ENCODE data around the gene POLD3. TPM values are rescaled to one million over a fixed set of nuclear protein-coding genes. Genes with fewer than 3 reads are reported as not detected.

The POLD3 gene
- total RNA-seq, 1 experiment from 2014 or later: 18.9 TPM

DNA sequence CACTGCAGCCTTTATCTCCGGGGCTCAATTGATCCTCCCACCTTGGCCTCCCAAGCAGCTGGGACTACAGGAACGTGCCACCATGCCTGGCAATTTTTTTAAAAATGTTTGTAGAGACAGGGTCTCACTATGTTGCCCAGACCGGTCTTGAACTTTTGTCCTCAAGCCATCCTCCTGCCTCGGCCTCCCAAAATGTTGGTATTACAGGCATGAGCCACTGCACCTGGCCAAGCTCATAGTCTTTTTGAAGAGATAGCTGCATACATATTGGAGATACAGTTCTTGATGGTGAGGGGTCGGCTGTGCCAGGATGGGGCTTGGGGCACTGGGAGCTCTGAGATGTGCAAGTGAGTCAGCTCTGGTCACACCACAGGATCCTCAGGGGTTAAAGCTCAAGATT is 85.7 kb downstream of the POLD3 start:
- DNase-seq (ENCODE audit: low read depth, low spot score) (no peak), ATAC-seq (no peak)
- CTCF ChIA-PET: no interaction called here
- Histone ChIP-seq H3K9me3 (ENCODE audit: control insufficient read depth in 1 of 2, insufficient read depth in 1 of 2, low read depth in 1 of 2, low read length in 2 of 2) (no peaks in the 10 kb centered on the region), H3K36me3 (ENCODE audit: control insufficient read depth in 1 of 2, insufficient read depth in 2 of 2, low read length in 2 of 2) (no peaks in the 10 kb centered on the region), H3K79me2 (ENCODE audit: insufficient read depth, low read length) (no peaks in the 10 kb centered on the region), H3K4me2 (ENCODE audit: low read length) (no peak overlapping the region), H2AFZ (ENCODE audit: low read depth, low read length, poor library complexity, severe bottlenecking) (no peak overlapping the region), H3K27me3 (ENCODE audit: insufficient read depth, low read length) (no peaks in the 10 kb centered on the region), H3K27ac (ENCODE audit: low read depth, low read length) (no peak overlapping the region), H3K9me2 (ENCODE audit: insufficient read depth) (no peaks in the 10 kb centered on the region), H3K4me3 (replicated peaks in 1 of 2; ENCODE audit: low read depth in 1 of 2, low read length in 2 of 2) (no peak overlapping the region), H3K9ac (ENCODE audit: low read length) (no peak overlapping the region), H3K4me1 (ENCODE audit: control insufficient read depth in 1 of 2, insufficient read depth in 2 of 2, low read length in 2 of 2) (no peaks in the 10 kb centered on the region), H4K20me1 (ENCODE audit: insufficient read depth) (no peaks in the 10 kb centered on the region)
- no TSS peak for BruUV-seq (replicated peaks)
- no peak for TF ChIP-seq RAD21 (IDR thresholded peaks at IDR 0.05; ENCODE audit: low read depth)
- no peak for TF ChIP-seq JUND (IDR thresholded peaks at IDR 0.05)
- no peak for TF ChIP-seq SIN3A (IDR thresholded peaks at IDR 0.05; ENCODE audit: low read depth)
- TF ChIP-seq, protein P1, sequence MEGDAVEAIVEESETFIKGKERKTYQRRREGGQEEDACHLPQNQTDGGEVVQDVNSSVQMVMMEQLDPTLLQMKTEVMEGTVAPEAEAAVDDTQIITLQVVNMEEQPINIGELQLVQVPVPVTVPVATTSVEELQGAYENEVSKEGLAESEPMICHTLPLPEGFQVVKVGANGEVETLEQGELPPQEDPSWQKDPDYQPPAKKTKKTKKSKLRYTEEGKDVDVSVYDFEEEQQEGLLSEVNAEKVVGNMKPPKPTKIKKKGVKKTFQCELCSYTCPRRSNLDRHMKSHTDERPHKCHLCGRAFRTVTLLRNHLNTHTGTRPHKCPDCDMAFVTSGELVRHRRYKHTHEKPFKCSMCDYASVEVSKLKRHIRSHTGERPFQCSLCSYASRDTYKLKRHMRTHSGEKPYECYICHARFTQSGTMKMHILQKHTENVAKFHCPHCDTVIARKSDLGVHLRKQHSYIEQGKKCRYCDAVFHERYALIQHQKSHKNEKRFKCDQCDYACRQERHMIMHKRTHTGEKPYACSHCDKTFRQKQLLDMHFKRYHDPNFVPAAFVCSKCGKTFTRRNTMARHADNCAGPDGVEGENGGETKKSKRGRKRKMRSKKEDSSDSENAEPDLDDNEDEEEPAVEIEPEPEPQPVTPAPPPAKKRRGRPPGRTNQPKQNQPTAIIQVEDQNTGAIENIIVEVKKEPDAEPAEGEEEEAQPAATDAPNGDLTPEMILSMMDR (IDR thresholded peaks at IDR 0.05 in 2 of 3, conservative IDR thresholded peaks at IDR 0.05 in 1 of 3; ENCODE audit: borderline replicate concordance in 1 of 3, insufficient read depth in 1 of 3, low read depth in 2 of 3, low read length in 2 of 3): no peak
- TF ChIP-seq POLR2A (IDR thresholded peaks at IDR 0.05; ENCODE audit: borderline replicate concordance, extremely low read depth, insufficient read depth, insufficient read length): no peak
- no peak for TF ChIP-seq ZBTB33 (IDR thresholded peaks at IDR 0.05; ENCODE audit: extremely low read depth, insufficient replicate concordance, low read length)
- TF ChIP-seq YY1 (IDR thresholded peaks at IDR 0.05; ENCODE audit: extremely low read depth, insufficient replicate concordance, low read depth, low read length): no peak
- no peak for TF ChIP-seq ATF3 (IDR thresholded peaks at IDR 0.05)
- no peak for TF ChIP-seq ZNF274 (IDR thresholded peaks at IDR 0.05; ENCODE audit: low read depth, low read length)
- no peak for TF ChIP-seq EGR1 (IDR thresholded peaks at IDR 0.05; ENCODE audit: low read depth)
- TF ChIP-seq SRF (IDR thresholded peaks at IDR 0.05; ENCODE audit: low read depth): no peak
- no peak for TF ChIP-seq REST (IDR thresholded peaks at IDR 0.05; ENCODE audit: low read depth)
- no peak for TF ChIP-seq SP1 (IDR thresholded peaks at IDR 0.05; ENCODE audit: low read depth)
- TF ChIP-seq ELF1 (IDR thresholded peaks at IDR 0.05; ENCODE audit: borderline replicate concordance, low read depth): no peak
- POLR2A ChIA-PET: no interaction called here
- intact Hi-C loops (cut with micrococcal nuclease): no loop called here
- RAD21 ChIA-PET (ENCODE audit: low non-redundant PET in 1 of 2, low total read pairs in 2 of 2, uncharacterized antibody in 2 of 2, unreplicated experiment in 2 of 2): no interaction called here
